Left lung (tissue), 8 donors: ENCODE data around the gene KHDC1L. TPM values are rescaled to one million over a fixed set of nuclear protein-coding genes. Genes with fewer than 3 reads are reported as not detected.

Experiments used
- polyA plus RNA-seq, 6 donors: library from polyadenylated mRNA; unstranded; fragments of 120-200 nt; gene quantifications; one replicate each; pipeline ENCODE4 v1.2.1, GENCODE V29; 2013; ENCODE audit not compliant: insufficient read length in 6 of 6
- total RNA-seq, 2 donors: library from RNA; stranded (reverse); fragmentation: NEBNext Ultra II Directional; extraction: Animal tissue kit (Norgen Biotek cat#: 25700); gene quantifications; one replicate each; pipeline ENCODE4 v1.2.1, GENCODE V29; 2021
- donor health status: DM: no; HTN: yes; CAD: no.
- donor health status: DM: no; HTN: no; CAD: no.

KHDC1L gene
- total and polyA plus RNA-seq, 8 donors = 0.24 to 1.2 (median 0.88) TPM; not detected in 2

Other genes starting within 250 kb of the KHDC1L start
- gene KHDC1, start 37.7 kb upstream of the KHDC1L start, total RNA-seq = 1 to 10 TPM; 1.9 to 2.4 TPM
- gene KHDC1, start 37.7 kb upstream of the KHDC1L start, polyA plus RNA-seq = 10 to 100 TPM; 11.7 to 13.5 (median 12.4) TPM
- gene DPPA5, start 128.8 kb upstream of the KHDC1L start, total RNA-seq = not detected
- not detected for gene DPPA5, start 128.8 kb upstream of the KHDC1L start, polyA plus RNA-seq
- not detected for gene KHDC3L, start 137.2 kb upstream of the KHDC1L start, total RNA-seq
- gene KHDC3L, start 137.2 kb upstream of the KHDC1L start, polyA plus RNA-seq = under 1 TPM in 3 of 6 donors, not detected in 3; 0.13 to 0.23 (median 0.18) TPM
- under 1 TPM; 0.38 to 0.71 TPM for gene OOEP, start 144.4 kb upstream of the KHDC1L start, total RNA-seq
- gene OOEP, start 144.4 kb upstream of the KHDC1L start, polyA plus RNA-seq = under 1 TPM in 4 of 6 donors, not detected in 2; 0.21 to 0.35 (median 0.24) TPM
- 1 to 10 TPM; 1.2 to 1.5 TPM for gene DDX43, start 169.3 kb upstream of the KHDC1L start, total RNA-seq
- gene DDX43, start 169.3 kb upstream of the KHDC1L start, polyA plus RNA-seq = 1 to 10 TPM in 4 of 6 donors, under 1 TPM in 2; 0.27 to 1.5 (median 1.1) TPM
- 10 to 100 TPM in 1 of 2 donors, 1 to 10 TPM in 1; 6.5 to 11.8 TPM for gene CGAS, start 226.8 kb upstream of the KHDC1L start, total RNA-seq
- 1 to 10 TPM; 6.0 to 8.4 (median 6.9) TPM for gene CGAS, start 226.8 kb upstream of the KHDC1L start, polyA plus RNA-seq
- gene MTO1, start 236.2 kb upstream of the KHDC1L start, total RNA-seq = 10 to 100 TPM; 18.9 to 27.3 TPM
- gene MTO1, start 236.2 kb upstream of the KHDC1L start, polyA plus RNA-seq = 10 to 100 TPM; 30.0 to 40.7 (median 34.4) TPM